ENCODE measurements around the gene PDE11A. TPM values are rescaled to one million over a fixed set of nuclear protein-coding genes. Genes with fewer than 3 reads are reported as not detected.

Gene PDE11A
- total and polyA plus RNA-seq, 2 of the 8 experiments (the other 6 are each of a cell fraction or from before 2014, with no cell fraction given): 0.19 to 0.23 TPM

GRCh38 chr2:177914247-177914646, 158.3 kb downstream of the PDE11A start (continued):
- no peak for TF ChIP-seq ZNF274 (IDR thresholded peaks at IDR 0.05; ENCODE audit: borderline replicate concordance, extremely low read depth, low read length)
- TF ChIP-seq ASH2L (IDR thresholded peaks at IDR 0.05; ENCODE audit: low read length): no peak
- no peak for TF ChIP-seq BRCA1 (IDR thresholded peaks at IDR 0.05; ENCODE audit: low read depth, low read length)
- no peak for TF ChIP-seq RNF2 (IDR thresholded peaks at IDR 0.05; ENCODE audit: borderline replicate concordance, low read depth, low read length, missing control alignments, poor library complexity, severe bottlenecking)

Measured in H1 (cell line).